Esophagus squamous epithelium (tissue), 4 donors: ENCODE measurements around the gene GSC2.

Source experiments
- POLR2A ChIP-seq, 4 donors: fragments of 450-650 bp; IDR thresholded peaks; one replicate each; pipeline ENCODE4 v1.6.1; 2017; ENCODE audit warnings: antibody characterized with exemption in 4 of 4, mild to moderate bottlenecking in 4 of 4, moderate library complexity in 3 of 4
- TF ChIP-seq, protein P1 (sequence below), 6 experiments: fragments of 450-650 bp in 4 of 6; fragments of 200-600 bp in 2 of 6; sonication (generic) in 2 of 6; IDR thresholded peaks; one replicate each; pipeline ENCODE4 v1.5.1; 2016 to 2019; ENCODE audit warnings: antibody characterized with exemption in 6 of 6, mild to moderate bottlenecking in 4 of 6, moderate library complexity in 4 of 6

DNA sequence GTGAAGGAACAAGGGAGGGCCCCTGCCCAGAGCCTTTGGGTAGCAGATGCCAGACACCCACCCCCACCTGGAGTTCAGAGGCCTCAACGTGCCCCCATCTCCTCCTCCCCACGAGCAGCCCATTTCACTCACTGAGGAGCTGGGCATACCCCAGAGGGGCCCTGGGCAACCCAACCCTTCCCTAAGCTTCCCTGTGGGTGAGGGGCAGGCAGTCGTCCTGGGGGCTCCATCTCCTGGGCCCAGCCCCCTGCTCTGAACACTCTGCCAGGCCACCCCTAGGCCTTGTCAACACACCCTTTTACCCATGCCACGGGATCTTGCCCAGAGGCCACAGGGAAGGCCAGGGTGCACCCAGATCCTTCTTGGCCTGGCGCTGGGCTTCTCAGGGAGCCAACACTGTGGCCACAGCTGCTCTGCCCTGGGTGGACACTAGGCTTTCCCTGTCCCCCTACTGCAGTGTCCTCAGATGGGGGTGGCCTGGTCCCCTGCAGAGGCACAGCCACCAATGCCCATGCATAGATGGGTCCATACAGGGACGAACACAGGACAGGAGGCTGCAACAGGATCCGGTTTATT is 25.0 kb upstream of the GSC2 start:
- TF ChIP-seq, protein P1, sequence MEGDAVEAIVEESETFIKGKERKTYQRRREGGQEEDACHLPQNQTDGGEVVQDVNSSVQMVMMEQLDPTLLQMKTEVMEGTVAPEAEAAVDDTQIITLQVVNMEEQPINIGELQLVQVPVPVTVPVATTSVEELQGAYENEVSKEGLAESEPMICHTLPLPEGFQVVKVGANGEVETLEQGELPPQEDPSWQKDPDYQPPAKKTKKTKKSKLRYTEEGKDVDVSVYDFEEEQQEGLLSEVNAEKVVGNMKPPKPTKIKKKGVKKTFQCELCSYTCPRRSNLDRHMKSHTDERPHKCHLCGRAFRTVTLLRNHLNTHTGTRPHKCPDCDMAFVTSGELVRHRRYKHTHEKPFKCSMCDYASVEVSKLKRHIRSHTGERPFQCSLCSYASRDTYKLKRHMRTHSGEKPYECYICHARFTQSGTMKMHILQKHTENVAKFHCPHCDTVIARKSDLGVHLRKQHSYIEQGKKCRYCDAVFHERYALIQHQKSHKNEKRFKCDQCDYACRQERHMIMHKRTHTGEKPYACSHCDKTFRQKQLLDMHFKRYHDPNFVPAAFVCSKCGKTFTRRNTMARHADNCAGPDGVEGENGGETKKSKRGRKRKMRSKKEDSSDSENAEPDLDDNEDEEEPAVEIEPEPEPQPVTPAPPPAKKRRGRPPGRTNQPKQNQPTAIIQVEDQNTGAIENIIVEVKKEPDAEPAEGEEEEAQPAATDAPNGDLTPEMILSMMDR (IDR thresholded peaks at IDR 0.05), result no peak
- no peak for TF ChIP-seq POLR2A (IDR thresholded peaks at IDR 0.05)
